C4-2B (cell line): ENCODE data around the gene KAZN.

Experiments used
- CTCF ChIP-seq: fragments of 450-650 bp; conservative IDR thresholded peaks from 2 replicates; pipeline ENCODE4 v1.5.1; 2017; ENCODE audit warnings: mild to moderate bottlenecking
- ZFX ChIP-seq: fragments of 450-650 bp; IDR thresholded peaks from 2 replicates; pipeline ENCODE4 v1.6.1; 2017

DNA sequence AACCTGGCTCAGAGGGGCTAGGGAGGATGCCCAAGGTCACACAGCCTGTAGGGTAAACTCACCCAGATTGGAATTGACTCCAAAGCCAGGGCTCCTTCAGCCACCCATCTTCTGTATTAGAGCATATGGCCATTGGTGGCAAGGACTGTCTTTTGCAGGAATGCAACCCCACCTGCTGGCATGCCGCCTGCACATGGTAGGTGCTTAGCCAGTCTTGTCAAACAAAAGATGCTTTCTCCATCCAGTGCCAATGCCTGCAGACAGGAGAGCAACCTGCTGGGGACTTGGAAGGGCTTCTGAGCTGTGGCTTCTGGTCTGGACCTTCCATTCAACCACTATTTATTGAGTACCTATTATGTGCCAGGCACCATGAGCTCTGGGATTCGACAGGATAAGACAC, 459.8 kb downstream of the KAZN start:
- TF ChIP-seq CTCF (no peak), ZFX (no peak)
